Measurements from ENCODE around the gene ROR2. TPM values are rescaled to one million over a fixed set of nuclear protein-coding genes. Genes with fewer than 3 reads are reported as not detected.

ROR2 gene
- total RNA-seq, 4 donors from 2014 or later = 4.2 to 23.2 (median 11.2) TPM

- TF ChIP-seq POLR2AphosphoS5 (IDR thresholded peaks at IDR 0.05) = no peak
- TF ChIP-seq EP300 (IDR thresholded peaks at IDR 0.05; ENCODE audit: low read depth) = no peak
- TF ChIP-seq POLR2A (IDR thresholded peaks at IDR 0.05) = no peak
- TF ChIP-seq CTCF (IDR thresholded peaks at IDR 0.05) = no peak
- in situ Hi-C loops (cut with MboI; ENCODE audit: low pct_ligation_motif_present in 1 of 4, low pct_unique_long_range_greater_than_20kb in 1 of 4, low sequenced_read_pairs in 3 of 4) = no loop called here
Observed at GRCh38 chr9:91557327-91557726, 392.7 kb downstream of the ROR2 start.

DNA sequence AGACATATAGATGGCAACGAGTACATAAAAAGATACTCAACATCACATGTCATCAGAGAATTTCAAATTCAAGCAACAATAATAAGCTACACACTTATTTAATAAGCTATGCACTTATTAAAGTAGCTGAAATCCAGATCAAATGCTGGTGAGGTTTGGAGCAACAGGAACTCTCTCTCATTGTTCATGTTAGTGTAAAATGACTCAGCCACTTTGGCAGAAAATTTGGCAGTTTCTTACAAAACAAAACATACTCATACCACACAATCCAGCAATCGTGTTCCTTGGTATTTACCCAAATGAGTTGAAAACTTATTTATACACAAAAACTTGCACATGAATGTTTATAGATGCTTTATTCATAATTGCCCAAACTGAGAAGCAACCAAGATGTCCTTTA is 394.9 kb downstream of the ROR2 start:
- Histone ChIP-seq H3K4me3 (no peak overlapping the region), H3K27me3 (no peaks in the 10 kb centered on the region), H3K4me1 (no peaks in the 10 kb centered on the region), H3K27ac (no peak overlapping the region), H3K9me3 (no peaks in the 10 kb centered on the region), H3K36me3 (no peaks in the 10 kb centered on the region)
- TF ChIP-seq POLR2A (IDR thresholded peaks at IDR 0.05) = no peak
- in situ Hi-C loops (cut with MboI; ENCODE audit: low pct_ligation_motif_present in 1 of 4, low pct_unique_long_range_greater_than_20kb in 1 of 4, low sequenced_read_pairs in 3 of 4) (no loop called here), intact Hi-C loops (cut with DNase I; ENCODE audit: low total_unique reads) (no loop called here)
- WGBS, 2 donors (ENCODE audit: low coverage in 1 of 2) = 73 to 75% methylated on average over 2 of the region's 2 CpGs
- no peak for DNase-seq

More at GRCh38 chr9:91557327-91557726, 392.7 kb downstream of the ROR2 start:
- Histone ChIP-seq H3K9me3 (no peaks in the 10 kb centered on the region), H3K4me1 (peaks cover 0 to under 1% (median 0%) of the 10 kb centered on the region in 4 donors), H3K4me3 (no peak overlapping the region), H3K27me3 (no peaks in the 10 kb centered on the region), H3K36me3 (no peaks in the 10 kb centered on the region), H3K27ac (no peak overlapping the region)
- 34 to 35% methylated on average over 2 of the region's 2 CpGs for WGBS, 2 donors (ENCODE audit: low coverage in 1 of 2)
- intact Hi-C loops (cut with DNase I; ENCODE audit: low total_unique reads) = no loop called here
- DNase-seq = no peak

GRCh38 chr9:91549177-91549576 is 400.9 kb downstream of the ROR2 start:
- WGBS, 2 donors (ENCODE audit: low coverage in 1 of 2) = 76 to 79% methylated on average over 3 to 5 of the region's 5 CpGs
- Histone ChIP-seq H3K4me1 (no peaks in the 10 kb centered on the region), H3K4me3 (no peak overlapping the region), H3K36me3 (no peaks in the 10 kb centered on the region), H3K27ac (no peak overlapping the region), H3K27me3 (no peaks in the 10 kb centered on the region), H3K9me3 (no peaks in the 10 kb centered on the region)
- intact Hi-C loops (cut with DNase I; ENCODE audit: low total_unique reads) (no loop called here), in situ Hi-C loops (cut with MboI; ENCODE audit: low pct_ligation_motif_present in 1 of 4, low pct_unique_long_range_greater_than_20kb in 1 of 4, low sequenced_read_pairs in 3 of 4) (no loop called here)
- DNase-seq = no peak
- TF ChIP-seq EP300 (IDR thresholded peaks at IDR 0.05; ENCODE audit: low read depth) = no peak
- TF ChIP-seq CTCF (IDR thresholded peaks at IDR 0.05) = no peak
- no peak for TF ChIP-seq POLR2AphosphoS5 (IDR thresholded peaks at IDR 0.05)

- no peaks in the 10 kb centered on the region for H3K4me1 ChIP-seq
- no peak overlapping the region for H3K4me3 ChIP-seq
- TF ChIP-seq EP300 (IDR thresholded peaks at IDR 0.05; ENCODE audit: low read depth) (no peak), CTCF (IDR thresholded peaks at IDR 0.05) (no peak), POLR2A (IDR thresholded peaks at IDR 0.05) (no peak), POLR2AphosphoS5 (IDR thresholded peaks at IDR 0.05) (no peak)
- intact Hi-C loops (cut with DNase I; ENCODE audit: low total_unique reads) = no loop called here
- H3K36me3 ChIP-seq = no peaks in the 10 kb centered on the region
- H3K9me3 ChIP-seq = no peaks in the 10 kb centered on the region
- DNase-seq = no peak
- H3K27ac ChIP-seq = no peak overlapping the region
- in situ Hi-C loops (cut with MboI; ENCODE audit: low pct_ligation_motif_present in 1 of 4, low pct_unique_long_range_greater_than_20kb in 1 of 4, low sequenced_read_pairs in 3 of 4) = no loop called here
- no peaks in the 10 kb centered on the region for H3K27me3 ChIP-seq
- 86% methylated on average over 2 of the region's 2 CpGs; no CpG with 5 or more reads in 1 of the 2 donors for WGBS, 2 donors (ENCODE audit: low coverage in 1 of 2)
Observed at GRCh38 chr9:91547081-91547480, 402.9 kb downstream of the ROR2 start.

DNA sequence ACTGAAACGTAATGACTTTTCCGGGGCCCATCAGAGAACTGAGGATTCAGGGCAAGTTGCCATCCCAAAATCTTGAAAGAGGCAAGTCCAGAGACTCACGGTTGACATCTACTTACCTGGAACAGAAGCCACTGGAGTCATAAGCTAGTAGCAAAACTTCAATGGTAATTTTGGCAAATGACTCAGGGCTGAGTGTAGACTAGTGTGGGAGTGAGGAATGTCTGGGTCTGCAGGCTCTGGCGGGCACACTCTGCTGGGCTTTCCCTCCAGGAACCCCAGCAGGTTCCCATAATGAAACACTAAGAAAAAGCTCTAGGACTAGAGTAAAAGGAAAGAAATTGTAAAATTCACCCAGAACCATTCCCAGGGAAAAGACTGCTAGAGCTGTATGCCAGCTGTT is 403.5 kb downstream of the ROR2 start:
- Histone ChIP-seq H3K4me1 (no peaks in the 10 kb centered on the region), H3K27me3 (no peaks in the 10 kb centered on the region), H3K4me3 (no peak overlapping the region), H3K9me3 (no peaks in the 10 kb centered on the region), H3K27ac (no peak overlapping the region), H3K36me3 (no peaks in the 10 kb centered on the region)
- 68 to 88% methylated on average over 3 to 4 of the region's 4 CpGs for WGBS, 2 donors (ENCODE audit: low coverage in 1 of 2)
- DNase-seq = no peak
- TF ChIP-seq POLR2AphosphoS5 (IDR thresholded peaks at IDR 0.05) (no peak), CTCF (IDR thresholded peaks at IDR 0.05) (no peak), POLR2A (IDR thresholded peaks at IDR 0.05) (no peak), EP300 (IDR thresholded peaks at IDR 0.05; ENCODE audit: low read depth) (no peak)
- intact Hi-C loops (cut with DNase I; ENCODE audit: low total_unique reads) (no loop called here), in situ Hi-C loops (cut with MboI; ENCODE audit: low pct_ligation_motif_present in 1 of 4, low pct_unique_long_range_greater_than_20kb in 1 of 4, low sequenced_read_pairs in 3 of 4) (no loop called here)
